Neural cell (in vitro differentiated cells): ENCODE measurements around the gene MSI1. TPM values are rescaled to one million over a fixed set of nuclear protein-coding genes. Genes with fewer than 3 reads are reported as not detected.

Experiments
- H2AFZ ChIP-seq: fragments of 200-600, 300-800 bp; sonication (generic), shearing (Covaris generic); 2 replicates; pipeline ENCODE4 v1.6.0; 2014; ENCODE audit warnings: low read depth, mild to moderate bottlenecking, antibody characterized with exemption, low read length, moderate library complexity
- H3F3A ChIP-seq: fragments of 200-600 bp; shearing (Covaris generic); 2 replicates; pipeline ENCODE4 v1.6.1; 2016; ENCODE audit warnings: mild to moderate bottlenecking, moderate library complexity, mixed read lengths, antibody characterized with exemption, low read length; ENCODE audit not compliant: insufficient read depth, poor library complexity, severe bottlenecking
- H3K27ac ChIP-seq: fragments of 200-600, 300-800 bp; sonication (generic), shearing (Covaris generic); 2 replicates; pipeline ENCODE4 v1.5.1; 2014; ENCODE audit warnings: mild to moderate bottlenecking, low read length, moderate library complexity
- H3K27me3 ChIP-seq: fragments of 300-800, 200-600 bp; sonication (generic), shearing (Covaris generic); 2 replicates; pipeline ENCODE4 v1.6.0; 2014; ENCODE audit warnings: mild to moderate bottlenecking, low read depth, low read length, moderate library complexity; ENCODE audit not compliant: insufficient read depth
- H3K36me3 ChIP-seq: fragments of 300-800, 200-600 bp; sonication (generic), shearing (Covaris generic); 2 replicates; pipeline ENCODE4 v1.5.1; 2014; ENCODE audit warnings: mild to moderate bottlenecking, antibody characterized with exemption, low read length, moderate library complexity; ENCODE audit not compliant: insufficient read depth
- H3K4me2 ChIP-seq: fragments of 300-800, 200-600 bp; sonication (generic), shearing (Covaris generic); 2 replicates; pipeline ENCODE4 v1.6.0; 2014; ENCODE audit warnings: mild to moderate bottlenecking, low read length
- H3K4me3 ChIP-seq: fragments of 300-800, 200-600 bp; sonication (generic), shearing (Covaris generic); 2 replicates; pipeline ENCODE4 v1.5.1; 2014; ENCODE audit warnings: mild to moderate bottlenecking, low read length, moderate library complexity
- H3K79me2 ChIP-seq: fragments of 200-600 bp; shearing (Covaris generic); replicated peaks from 2 replicates; pipeline ENCODE4 v1.6.0; 2014; ENCODE audit warnings: mild to moderate bottlenecking, low read length, moderate library complexity; ENCODE audit not compliant: insufficient read depth
- H3K9ac ChIP-seq: fragments of 300-800, 200-600 bp; sonication (generic), shearing (Covaris generic); 2 replicates; pipeline ENCODE4 v1.6.1; 2016; ENCODE audit warnings: mild to moderate bottlenecking, low read length, mixed read lengths
- H3K9me2 ChIP-seq: fragments of 200-600 bp; shearing (Covaris generic); 2 replicates; pipeline ENCODE4 v1.6.1; 2016; ENCODE audit warnings: mild to moderate bottlenecking, low read length, mixed read lengths; ENCODE audit not compliant: insufficient read depth
- H3K9me3 ChIP-seq: fragments of 200-600, 300-800 bp; sonication (generic), shearing (Covaris generic); 2 replicates; pipeline ENCODE4 v1.6.1; 2016; ENCODE audit warnings: mild to moderate bottlenecking, mixed run types, low read length, moderate library complexity, mixed read lengths
- H4K20me1 ChIP-seq: fragments of 200-600 bp; shearing (Covaris generic); 2 replicates; pipeline ENCODE4 v1.6.1; 2016; ENCODE audit warnings: mild to moderate bottlenecking, mixed run types; ENCODE audit not compliant: insufficient read depth
- CTCF ChIP-seq: fragments of 450-650 bp; IDR thresholded peaks from 2 replicates; pipeline ENCODE4 v1.5.1; 2014; ENCODE audit warnings: antibody characterized with exemption, mild to moderate bottlenecking, moderate library complexity; ENCODE audit not compliant: poor library complexity, severe bottlenecking
- EP300 ChIP-seq: fragments of 450-650 bp; conservative IDR thresholded peaks from 2 replicates; pipeline ENCODE4 v1.6.1; 2014; ENCODE audit warnings: antibody characterized with exemption, mild to moderate bottlenecking, moderate library complexity; ENCODE audit not compliant: poor library complexity, severe bottlenecking
- EZH2 ChIP-seq: fragments of 200-600, 300-800 bp; shearing (Covaris generic), sonication (generic); IDR thresholded peaks from 2 replicates; pipeline ENCODE4 v1.6.1; 2014; ENCODE audit warnings: antibody characterized with exemption, low read length, borderline replicate concordance, mild to moderate bottlenecking; ENCODE audit not compliant: insufficient read depth, poor library complexity, severe bottlenecking
- MXI1 ChIP-seq: fragments of 450-650 bp; conservative IDR thresholded peaks from 2 replicates; pipeline ENCODE4 v1.6.1; 2014; ENCODE audit warnings: antibody characterized with exemption, mild to moderate bottlenecking; ENCODE audit not compliant: poor library complexity, severe bottlenecking
- POLR2AphosphoS5 ChIP-seq: IDR thresholded peaks from 2 replicates; pipeline ENCODE4 v1.6.1; 2012
- RAD21 ChIP-seq: fragments of 450-650 bp; conservative IDR thresholded peaks from 2 replicates; pipeline ENCODE4 v1.6.1; 2014; ENCODE audit warnings: antibody characterized with exemption, mild to moderate bottlenecking, moderate library complexity
- REST ChIP-seq: IDR thresholded peaks from 2 replicates; pipeline ENCODE4 v1.6.1; 2012; ENCODE audit warnings: borderline replicate concordance
- SMC3 ChIP-seq: fragments of 450-650 bp; conservative IDR thresholded peaks from 2 replicates; pipeline ENCODE4 v1.6.1; 2014; ENCODE audit warnings: antibody characterized with exemption, mild to moderate bottlenecking, moderate library complexity; ENCODE audit not compliant: poor library complexity
- TAF1 ChIP-seq: IDR thresholded peaks from 2 replicates; pipeline ENCODE4 v1.6.1; 2012; ENCODE audit warnings: low read depth
- polyA plus RNA-seq: library from polyadenylated mRNA; depleted of rRNA; stranded (reverse); fragments of >200 nt; gene quantifications from 2 replicates; pipeline ENCODE4 v1.2.3, GENCODE V29; 2014

The MSI1 gene
- polyA plus RNA-seq, 1 donor from 2014 or later: 7.5 TPM

DNA sequence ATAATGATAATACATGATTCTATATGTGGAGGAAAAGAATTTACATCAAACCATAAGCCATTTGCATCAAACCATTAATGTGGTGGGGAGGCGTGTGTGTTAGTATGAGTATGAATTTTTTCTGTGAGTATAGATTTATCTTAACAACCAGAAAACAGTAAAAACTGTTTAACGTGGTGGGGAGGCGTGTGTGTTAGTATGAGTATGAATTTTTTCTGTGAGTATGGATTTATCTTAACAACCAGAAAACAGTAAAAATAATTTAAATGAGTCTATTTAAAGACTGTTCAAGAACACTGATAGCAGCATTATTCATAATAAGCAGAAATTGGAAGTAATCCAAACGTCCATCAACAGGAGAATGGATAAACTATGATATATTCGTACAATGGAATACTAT is 9.1 kb upstream of the MSI1 start:
- H2AFZ ChIP-seq: no peak overlapping the region
- no peaks in the 10 kb centered on the region for H3K9me2 ChIP-seq
- H3K9me3 ChIP-seq: no peaks in the 10 kb centered on the region
- no peak overlapping the region for H3K4me3 ChIP-seq
- H3K4me2 ChIP-seq: no peak overlapping the region
- H3K27me3 ChIP-seq: no peaks in the 10 kb centered on the region
- no peaks in the 10 kb centered on the region for H3K36me3 ChIP-seq
- H4K20me1 ChIP-seq: no peaks in the 10 kb centered on the region
- no peak for TF ChIP-seq REST
- no peak for TF ChIP-seq POLR2AphosphoS5
- no peak for TF ChIP-seq EZH2
- no peak for TF ChIP-seq RAD21
- no peak overlapping the region for H3K27ac ChIP-seq
- H3F3A ChIP-seq: no peaks in the 10 kb centered on the region
- no peaks in the 10 kb centered on the region for H3K79me2 ChIP-seq
- no peak overlapping the region for H3K9ac ChIP-seq

- Histone ChIP-seq H3K79me2 (no peaks in the 10 kb centered on the region), H3K9me3 (no peaks in the 10 kb centered on the region), H3K27me3 (no peaks in the 10 kb centered on the region), H3K9me2 (no peaks in the 10 kb centered on the region), H3K4me3 (no peak overlapping the region), H3F3A (no peaks in the 10 kb centered on the region), H3K9ac (no peak overlapping the region), H2AFZ (no peak overlapping the region), H3K27ac (no peak overlapping the region), H4K20me1 (no peaks in the 10 kb centered on the region), H3K4me2 (no peak overlapping the region), H3K36me3 (no peaks in the 10 kb centered on the region)
- TF ChIP-seq POLR2AphosphoS5: no peak
Measured at GRCh38 chr12:120377611-120378010, 8.6 kb upstream of the MSI1 start.

DNA sequence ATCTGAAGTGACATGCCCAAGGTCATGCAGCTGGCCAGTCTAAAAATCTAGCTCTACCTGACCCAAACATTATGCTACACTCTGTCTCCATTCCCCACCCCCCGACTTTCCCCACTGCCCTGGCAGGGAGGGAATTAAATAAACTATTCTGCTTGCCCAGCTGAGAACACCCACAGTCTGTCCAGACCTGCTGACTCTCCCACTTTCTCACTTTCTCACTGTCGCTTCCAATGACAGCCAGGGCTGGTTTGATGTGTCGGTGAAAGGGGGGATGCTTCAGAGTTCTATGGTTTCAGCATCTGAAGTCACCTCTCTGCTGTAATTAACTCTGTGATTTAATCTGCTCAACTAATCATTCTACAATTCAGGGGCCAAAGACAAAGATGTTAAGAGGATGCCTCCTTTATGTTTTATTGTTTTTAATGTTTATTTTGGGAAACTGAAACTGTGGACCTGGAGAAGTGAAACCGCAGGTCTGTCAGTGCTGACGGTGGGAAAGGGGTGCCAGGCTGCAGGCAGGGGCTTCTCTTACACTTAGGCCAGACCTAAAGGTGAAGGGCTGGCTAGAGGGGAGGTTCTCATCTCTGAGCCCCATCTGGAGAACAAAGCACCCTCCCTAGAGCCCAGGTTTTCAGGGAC is 8.1 kb upstream of the MSI1 start:
- Histone ChIP-seq H3K4me3 (no peak overlapping the region), H3K27ac (no peak overlapping the region), H3K79me2 (no peaks in the 10 kb centered on the region), H3F3A (no peaks in the 10 kb centered on the region), H3K9me2 (no peaks in the 10 kb centered on the region), H2AFZ (no peak overlapping the region), H3K9me3 (no peaks in the 10 kb centered on the region), H4K20me1 (no peaks in the 10 kb centered on the region), H3K27me3 (no peaks in the 10 kb centered on the region), H3K4me2 (no peak overlapping the region), H3K9ac (no peak overlapping the region), H3K36me3 (no peaks in the 10 kb centered on the region)
- TF ChIP-seq TAF1: no peak
- no peak for TF ChIP-seq EP300
- no peak for TF ChIP-seq POLR2AphosphoS5
- TF ChIP-seq CTCF: no peak
- no peak for TF ChIP-seq SMC3
- no peak for TF ChIP-seq MXI1
- no peak for TF ChIP-seq REST
- no peak for TF ChIP-seq EZH2
- no peak for TF ChIP-seq RAD21
